GM19438 (cell line): ENCODE results near the gene TUBGCP4.
"Not testable (repeated sequence)": the region's sequence is repeated elsewhere in the genome, so short reads cannot be mapped to it uniquely, and the experiment has no call there.

Experiments used
- ATAC-seq: cut with Tn5 transposase; IDR thresholded peaks from one replicate; pipeline ENCODE4 v1.9.1; 2021; ENCODE audit warnings: low read depth; ENCODE audit not compliant: unreplicated experiment

Gene TUBGCP4, protein sequence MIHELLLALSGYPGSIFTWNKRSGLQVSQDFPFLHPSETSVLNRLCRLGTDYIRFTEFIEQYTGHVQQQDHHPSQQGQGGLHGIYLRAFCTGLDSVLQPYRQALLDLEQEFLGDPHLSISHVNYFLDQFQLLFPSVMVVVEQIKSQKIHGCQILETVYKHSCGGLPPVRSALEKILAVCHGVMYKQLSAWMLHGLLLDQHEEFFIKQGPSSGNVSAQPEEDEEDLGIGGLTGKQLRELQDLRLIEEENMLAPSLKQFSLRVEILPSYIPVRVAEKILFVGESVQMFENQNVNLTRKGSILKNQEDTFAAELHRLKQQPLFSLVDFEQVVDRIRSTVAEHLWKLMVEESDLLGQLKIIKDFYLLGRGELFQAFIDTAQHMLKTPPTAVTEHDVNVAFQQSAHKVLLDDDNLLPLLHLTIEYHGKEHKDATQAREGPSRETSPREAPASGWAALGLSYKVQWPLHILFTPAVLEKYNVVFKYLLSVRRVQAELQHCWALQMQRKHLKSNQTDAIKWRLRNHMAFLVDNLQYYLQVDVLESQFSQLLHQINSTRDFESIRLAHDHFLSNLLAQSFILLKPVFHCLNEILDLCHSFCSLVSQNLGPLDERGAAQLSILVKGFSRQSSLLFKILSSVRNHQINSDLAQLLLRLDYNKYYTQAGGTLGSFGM

DNA sequence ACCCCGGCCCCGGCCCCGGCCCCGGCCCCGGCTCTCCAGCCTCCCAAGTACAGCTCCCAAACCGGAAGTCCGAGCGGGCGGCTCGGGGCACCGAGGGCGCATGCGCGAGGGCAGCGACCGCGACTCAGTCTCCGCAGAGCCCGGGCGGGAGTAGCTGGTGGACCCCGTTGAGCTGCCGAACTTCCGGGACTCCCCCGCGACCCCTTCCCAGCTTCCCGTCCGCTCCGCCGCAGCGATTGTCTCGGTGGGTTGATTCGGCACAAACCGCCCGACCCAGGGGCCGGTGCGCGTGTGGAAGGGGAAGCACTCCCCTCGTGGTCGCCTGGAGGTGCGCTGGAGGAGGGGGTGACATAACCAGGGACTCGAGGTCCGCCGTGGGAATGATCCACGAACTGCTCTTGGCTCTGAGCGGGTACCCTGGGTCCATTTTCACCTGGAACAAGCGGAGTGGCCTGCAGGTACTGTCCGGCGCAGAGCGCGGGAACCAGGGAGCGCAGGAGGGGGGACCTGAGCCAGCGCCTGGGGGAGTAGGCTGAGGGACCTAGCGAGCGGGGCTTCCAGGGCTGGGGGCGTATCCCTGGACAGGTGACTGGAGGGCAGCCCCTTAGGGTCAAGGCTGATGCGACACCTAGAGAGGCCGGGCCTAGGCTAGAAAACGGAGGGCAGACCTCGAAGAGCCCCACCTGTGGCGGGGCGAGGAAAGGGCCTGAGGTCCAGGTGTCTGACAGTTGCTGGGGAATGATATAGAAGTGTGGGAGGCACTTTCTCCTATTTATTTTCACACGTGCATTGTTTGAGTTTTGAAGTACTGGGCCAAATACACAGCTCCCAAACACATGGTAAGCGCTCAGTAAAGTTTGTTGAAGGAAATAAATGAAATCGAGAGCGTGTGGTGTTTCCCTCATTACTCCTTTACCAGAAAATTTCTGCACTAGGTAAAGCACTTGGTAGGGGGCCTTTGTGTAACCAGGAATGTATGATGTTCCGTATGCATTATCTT, at the start of gene TUBGCP4, which contains the start of gene ZSCAN29:
TSS of gene TUBGCP4 (plus strand) at position 127 of the 1,000 bp plus-strand sequence. CDS start at position 381, 254 bp downstream.
TSS of gene ZSCAN29 (minus strand) at position 69 of the 1,000 bp plus-strand sequence. CDS start 1,130 bp downstream, outside the sequence.
- ATAC-seq, result peak; percentile 70

DNA sequence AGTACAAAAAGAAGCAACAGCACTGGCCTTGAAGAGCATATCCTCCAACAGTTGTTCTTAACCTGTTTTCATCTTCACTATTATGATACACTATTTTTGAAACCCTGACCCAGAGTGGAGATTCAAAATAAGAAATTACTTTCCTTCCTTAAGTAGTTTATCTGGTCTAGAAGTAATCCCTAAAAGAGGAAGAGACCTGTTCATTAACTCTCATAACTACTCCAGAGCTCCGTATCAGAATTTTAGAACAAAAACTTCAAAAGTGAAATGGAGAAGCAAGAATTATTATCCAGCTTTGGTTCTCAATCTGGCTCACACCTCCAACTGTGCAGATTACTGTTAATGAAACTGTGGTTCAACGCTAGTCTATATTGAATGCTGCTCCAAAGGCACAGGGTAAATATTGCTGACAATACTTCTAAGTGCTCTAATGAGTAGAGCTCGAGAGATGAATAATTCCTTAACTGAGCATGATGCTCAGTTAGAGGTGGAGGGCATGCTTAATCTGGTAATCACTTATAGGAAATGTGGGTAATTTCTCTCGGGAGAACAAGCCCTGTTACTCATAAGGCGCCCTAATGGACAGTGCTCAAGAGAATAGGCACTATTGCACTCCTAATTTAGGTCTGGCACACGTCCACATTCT, 45.7 kb upstream of the TUBGCP4 start:
- ATAC-seq, result no peak

DNA sequence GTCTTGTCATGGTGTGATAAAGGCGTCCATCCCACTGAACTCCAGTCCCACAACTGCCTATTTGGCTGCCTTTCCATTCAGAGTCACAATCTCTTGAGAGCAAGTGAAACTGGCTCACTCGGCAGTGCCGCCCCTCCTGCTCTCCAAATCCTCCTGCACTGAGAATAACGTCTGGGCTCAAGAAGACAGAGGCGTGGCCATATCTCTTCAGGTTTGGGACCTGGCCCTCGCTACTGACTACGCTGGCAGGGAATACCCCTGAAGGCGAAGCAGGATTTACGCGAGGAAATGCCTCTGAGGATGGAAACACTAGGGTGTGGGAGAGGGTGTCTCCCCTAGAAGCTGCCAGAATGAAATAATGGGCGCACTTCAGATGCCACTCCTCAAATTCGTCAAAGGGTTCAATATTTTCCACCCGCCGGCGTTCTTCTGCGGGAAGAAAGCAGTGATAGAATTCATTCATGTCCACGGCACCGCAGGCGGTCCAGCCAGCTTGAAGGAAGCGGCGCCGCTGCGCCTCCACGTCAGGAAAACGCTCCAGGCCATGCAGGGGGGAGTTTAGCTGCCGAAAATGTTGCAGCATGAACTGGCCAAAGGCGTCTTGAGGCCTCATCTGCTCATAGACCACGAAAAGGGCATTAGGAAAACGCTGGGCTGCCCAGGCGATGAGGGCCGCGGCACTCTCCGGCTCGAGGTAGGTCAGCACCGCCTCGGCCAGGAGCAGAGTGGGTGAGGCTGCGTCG, 41.5 kb upstream of the TUBGCP4 start:
- no peak for ATAC-seq

DNA sequence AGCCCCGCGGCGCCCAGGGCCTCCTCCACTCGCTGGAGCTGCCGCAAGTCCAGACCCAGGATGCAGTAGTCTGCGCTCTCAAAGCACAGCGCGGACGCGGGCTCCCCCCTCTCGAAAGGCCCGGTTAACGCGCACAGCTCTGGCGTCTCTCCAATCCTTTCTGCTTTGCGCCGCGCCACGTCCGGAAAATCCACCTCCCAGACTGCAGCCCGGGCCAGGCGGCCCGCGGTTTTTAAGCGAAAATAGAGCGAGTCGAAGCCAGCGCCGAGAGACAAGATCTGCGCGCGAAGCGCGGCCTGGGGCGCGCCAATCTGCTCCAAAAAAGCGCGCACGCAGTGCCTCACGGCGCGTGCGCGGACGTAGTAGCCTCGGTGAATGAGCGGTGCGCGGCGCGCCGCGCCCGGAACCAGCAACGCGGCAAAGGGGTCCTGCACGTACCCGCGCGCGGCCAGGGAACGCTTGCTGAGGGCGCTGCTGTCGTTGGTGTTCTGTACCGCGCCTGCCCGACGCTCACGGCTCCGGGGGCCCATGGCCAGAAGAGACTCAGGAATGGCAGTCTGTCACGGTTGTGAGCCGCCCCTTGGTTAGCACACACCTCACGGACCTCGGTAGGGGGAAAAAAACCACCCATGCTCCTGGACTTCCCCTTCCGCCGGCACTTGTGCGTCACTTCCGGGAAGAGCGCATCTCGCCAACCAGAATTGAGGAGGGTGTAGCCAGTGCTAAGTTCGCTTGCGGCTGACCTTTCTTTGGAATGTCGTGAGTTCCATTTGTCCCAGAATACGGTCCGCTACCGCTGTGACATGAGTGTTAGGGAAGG, 40.7 kb upstream of the TUBGCP4 start, which contains the start of gene LCMT2:
TSS of gene LCMT2 (minus strand) at position 614 of the 820 bp plus-strand sequence. CDS start at position 530, 84 bp downstream.
- peak; percentile 96 for ATAC-seq

DNA sequence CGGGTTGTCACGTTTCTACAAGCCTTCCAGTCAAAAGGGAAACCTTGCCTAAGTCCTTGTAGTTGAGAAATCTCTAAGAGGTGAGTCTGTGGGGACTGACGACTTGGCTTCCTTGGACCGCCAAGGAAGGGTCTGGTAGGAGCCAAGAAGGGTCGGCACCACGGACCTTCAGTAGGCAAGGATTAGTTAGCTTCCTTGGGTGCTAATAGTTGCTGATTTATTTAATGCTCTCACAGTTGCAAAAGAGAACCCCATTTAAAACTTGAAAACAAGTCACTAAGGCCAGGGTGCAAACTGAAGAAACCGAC, 40.2 kb upstream of the TUBGCP4 start:
- peak; percentile 22 for ATAC-seq

DNA sequence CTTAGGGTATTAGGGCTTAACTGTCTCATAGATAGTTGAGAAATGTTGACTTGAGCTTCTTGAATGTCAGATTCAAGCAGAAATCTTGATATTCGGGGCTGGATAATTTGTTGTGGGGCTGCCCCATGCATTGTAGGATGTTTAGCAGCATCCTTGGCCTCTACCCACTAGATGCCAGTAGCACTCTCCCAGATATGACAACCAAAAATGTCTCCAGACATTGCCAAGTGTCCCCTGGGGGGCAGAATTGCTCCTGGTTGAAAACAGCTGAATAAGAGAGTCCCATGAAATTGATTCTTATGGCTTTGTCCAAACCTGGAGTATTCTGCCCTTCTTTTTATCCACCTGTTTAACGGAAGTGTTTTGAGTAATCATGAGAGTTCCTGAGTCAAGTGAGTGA, 24.6 kb upstream of the TUBGCP4 start:
- no peak for ATAC-seq

DNA sequence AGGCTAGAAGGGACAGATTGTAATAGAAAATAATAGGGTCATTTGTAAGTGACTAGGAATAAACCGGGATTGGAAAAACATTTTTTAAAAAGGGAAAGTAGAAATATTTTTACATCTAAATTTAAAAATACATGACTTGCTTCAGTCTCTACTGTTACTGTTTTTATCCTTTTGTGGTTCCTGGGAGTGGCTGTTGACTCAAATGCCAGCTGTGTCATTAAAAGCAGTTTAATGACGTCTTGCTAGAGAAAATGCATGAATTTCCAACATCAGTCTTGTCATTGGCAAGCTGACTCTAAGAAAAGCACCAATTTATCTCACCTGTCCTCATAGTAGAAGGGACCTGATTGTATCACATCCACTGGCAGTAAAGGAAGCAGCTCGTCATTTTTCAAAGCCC, 23.8 kb upstream of the TUBGCP4 start:
- no peak for ATAC-seq

DNA sequence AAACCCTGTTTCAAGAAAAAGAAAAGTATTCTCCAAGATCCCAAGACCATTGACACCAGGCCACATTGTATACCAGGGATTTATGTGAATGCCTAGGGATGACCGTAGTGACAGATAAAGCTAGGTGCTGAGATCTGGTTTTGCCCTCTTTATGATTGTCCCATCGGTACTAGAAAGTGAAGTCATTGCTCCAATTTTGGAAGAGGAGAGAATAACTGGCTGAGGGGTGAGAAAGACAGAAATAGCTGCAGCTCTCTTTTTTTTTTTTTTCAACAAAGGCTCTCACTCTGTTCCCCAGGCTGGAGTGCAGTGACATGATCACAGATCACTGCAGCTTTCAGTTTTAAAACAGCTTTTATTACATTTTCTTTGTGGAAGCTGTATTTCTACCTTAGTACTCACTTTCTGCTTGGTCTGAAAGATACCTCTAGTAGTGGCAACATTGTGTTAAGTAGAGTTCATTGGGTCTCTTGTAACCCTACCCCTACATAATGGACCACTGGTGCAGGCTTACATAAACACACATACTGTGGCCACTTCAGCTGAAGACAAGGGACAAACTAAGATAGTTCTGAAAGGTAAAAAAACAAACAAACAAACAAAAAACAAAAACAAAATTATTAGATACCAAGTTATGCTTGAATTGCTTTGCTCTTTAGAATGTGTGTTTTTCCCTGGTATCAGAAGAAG, 18.1 kb upstream of the TUBGCP4 start:
- ATAC-seq, result no peak

DNA sequence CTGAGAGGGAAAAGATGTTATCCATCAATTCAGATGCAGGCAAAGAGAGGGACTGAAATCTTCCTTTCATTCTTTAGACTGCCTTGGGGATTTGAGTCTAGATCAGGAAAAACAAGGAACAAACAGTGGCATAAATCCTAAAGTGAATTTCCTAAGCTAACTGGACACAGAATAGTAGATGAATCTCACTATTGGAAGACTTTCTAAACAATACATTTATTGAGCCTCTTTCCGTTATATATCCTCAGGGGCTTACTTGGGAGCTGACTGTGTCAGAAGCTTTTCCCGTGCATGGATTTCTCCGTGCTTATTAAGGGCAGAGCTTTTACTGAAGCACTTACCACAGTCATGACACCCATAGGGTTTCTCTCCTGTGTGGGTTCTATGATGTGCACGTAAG, 10.1 kb upstream of the TUBGCP4 start:
- ATAC-seq, result no peak

DNA sequence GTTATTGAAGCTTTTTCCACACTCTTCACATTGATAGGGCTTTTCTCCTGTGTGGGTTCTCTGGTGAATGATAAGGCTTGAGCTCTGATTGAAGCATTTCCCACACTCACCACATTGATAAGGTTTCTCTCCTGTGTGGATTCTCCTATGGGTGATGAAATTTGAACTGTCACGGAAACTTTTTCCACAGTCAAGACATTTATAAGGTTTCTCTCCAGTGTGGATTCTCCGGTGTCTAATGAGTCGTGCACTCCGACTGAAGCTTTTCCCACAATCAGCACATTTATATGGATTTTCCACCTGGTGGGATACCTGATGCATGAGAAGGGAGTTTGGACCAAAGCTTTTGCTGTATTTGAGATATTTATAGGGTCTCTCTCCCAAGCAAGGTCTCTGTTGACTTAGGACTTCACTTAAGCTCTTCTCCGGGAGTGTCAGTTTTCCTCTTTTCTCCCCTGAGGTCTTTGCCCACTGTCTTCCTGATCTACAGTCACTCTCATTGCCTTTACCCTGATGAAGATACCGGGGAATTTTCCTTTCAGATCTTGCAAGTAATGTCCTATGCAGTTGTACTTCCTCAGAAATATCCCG, 9.5 kb upstream of the TUBGCP4 start:
- ATAC-seq, result no peak

DNA sequence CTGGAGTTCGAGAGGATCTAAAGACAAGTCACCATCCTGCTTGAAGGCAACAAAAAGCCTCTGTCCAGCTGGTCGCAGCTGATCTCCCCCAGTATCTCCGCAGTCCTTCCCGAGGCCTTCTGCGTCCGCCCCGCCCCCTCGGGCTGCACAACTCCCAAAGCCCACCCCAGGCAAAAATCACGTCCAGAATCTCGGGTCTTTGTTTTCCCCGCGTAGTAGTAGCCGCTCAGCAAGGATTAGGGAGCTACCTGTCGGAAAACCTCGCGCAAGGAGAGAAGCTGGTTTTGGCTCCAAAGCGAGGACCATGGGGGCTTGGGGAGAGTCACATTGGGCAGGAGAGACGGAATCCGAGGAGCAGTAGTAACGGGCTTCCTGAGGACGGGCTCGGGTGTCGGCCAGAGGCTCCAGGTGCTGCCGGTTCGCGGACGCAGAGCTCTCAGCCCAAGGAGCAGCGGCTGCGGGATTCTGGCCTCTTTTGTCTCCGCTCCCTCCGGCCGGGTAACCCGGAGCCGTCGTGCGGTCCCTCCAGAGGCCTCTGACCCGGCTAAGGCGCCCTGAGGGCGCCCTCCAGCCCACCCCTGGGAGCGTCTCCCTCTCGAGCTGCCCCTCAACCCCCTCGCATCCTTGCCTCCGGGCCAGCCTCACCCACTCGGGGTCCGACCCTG, 459 bp upstream of the TUBGCP4 start:
- ATAC-seq, result peak; percentile 32

DNA sequence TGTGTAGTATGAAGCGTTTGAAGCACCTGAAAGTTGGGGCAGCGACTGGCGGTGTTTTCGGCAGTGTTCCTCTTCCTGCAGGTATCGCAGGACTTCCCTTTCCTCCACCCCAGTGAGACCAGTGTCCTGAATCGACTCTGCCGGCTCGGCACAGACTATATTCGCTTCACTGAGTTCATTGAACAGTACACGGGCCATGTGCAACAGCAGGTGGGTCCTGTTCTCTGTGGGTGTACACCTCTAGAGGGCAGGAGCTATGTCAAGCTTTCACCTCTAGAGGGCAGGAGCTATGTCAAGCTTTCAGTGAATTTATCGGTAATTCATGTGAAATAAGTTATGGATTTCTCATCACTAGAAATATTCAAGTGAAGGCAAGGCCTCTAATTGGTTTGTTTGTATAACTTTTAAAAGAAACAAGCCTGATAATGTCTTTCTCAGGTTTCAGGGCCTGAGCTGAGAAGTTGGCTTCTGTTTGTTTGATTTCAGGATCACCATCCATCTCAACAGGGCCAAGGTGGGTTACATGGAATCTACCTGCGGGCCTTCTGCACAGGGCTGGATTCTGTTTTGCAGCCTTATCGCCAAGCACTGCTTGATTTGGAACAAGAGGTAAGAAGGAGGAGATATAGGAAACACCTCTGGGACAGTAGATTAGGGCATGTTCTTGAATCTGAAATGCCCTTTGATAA, 5.3 kb downstream of the TUBGCP4 start:
- ATAC-seq, result no peak

DNA sequence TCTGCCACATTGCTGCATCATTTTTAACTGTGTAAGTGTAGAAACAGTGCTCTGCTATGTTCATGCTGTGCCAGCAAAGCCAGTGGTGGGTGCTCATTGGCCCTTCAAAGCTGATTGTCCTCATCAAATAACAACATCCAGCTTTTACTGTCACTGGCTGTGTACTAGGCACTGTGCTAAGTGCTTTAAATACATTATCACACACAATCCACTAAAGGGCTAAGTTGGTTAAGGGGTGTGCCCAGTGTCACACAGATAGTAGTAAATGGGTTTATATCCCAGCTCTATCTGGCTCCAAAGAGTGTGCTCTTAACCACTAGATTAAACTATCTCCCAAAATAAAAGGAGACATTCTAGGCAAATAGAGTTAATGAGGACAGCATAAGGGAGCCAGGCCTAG, 7.7 kb downstream of the TUBGCP4 start:
- no peak for ATAC-seq

DNA sequence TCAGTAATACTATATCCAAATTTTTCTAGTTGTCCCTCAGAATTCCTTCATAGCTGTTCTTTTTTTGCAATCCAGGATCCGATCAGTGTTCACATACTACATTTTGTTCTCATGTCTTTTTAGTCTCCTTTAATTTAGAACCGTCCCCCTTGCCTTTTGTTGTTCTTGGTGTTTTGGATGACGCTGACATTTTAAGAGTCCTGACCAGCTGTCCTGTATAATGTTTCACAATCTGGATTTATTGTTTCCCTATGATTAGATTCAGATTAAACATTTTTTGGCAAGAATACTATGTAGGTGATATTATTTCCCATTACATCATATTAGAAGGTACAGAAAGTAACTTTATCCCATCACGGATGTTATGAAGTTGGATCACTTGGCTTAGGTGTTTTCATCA, 11.4 kb downstream of the TUBGCP4 start:
- ATAC-seq, result no peak

DNA sequence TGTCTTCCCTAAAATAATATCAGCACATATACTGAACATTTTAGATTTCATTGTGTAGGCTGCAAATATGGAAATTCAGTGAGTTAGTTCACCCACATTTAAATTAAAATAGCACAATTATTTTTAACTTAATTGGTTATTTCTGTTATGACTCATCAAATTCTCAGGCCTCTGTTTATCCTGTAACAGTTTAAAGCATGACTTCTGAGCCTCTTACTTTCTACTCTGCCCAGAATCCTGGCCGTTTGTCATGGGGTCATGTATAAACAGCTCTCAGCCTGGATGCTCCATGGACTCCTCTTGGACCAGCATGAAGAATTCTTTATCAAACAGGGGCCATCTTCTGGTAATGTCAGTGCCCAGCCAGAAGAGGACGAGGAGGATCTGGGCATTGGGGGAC, 12.2 kb downstream of the TUBGCP4 start:
- no peak for ATAC-seq

DNA sequence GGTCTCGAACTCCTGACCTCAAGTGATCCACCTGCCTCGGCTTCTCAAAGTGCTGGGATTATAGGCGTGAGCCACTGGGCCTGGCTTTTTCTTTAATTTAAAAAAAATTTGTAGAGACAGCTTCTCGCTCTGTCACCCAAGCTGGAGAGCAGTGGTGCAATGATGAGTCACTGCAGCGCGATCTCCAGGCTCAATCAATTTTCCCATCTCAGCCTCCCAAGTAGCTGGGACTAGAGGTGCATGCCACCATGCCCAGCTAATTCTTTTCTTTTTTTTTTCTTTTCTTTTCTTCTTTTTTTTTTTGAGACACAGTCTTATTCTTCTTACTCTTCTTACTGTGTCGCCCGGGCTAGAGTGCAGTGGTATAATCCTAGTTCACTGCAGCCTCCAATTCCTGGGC, 19.8 kb downstream of the TUBGCP4 start:
- no peak for ATAC-seq

DNA sequence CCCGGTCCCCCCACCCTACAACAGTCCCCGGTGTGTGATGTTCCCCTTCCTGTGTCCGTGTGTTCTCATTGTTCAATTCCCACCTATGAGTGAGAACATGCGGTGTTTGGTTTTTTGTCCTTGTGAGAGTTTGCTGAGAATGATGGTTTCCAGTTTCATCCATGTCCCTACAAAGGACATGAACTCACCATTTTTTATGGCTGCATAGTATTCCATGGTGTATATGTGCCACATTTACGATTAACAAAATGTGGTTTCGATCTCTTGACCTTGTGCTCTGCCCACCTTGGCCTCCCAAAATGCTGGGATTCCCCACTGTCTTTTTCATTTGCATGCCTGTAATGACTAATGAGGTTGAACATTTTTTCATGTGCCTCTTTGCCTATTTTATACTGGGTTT, 22.7 kb downstream of the TUBGCP4 start:
- ATAC-seq, result not testable (repeated sequence)
